Activated B cell treated with CpG ODN at 0.5 μM for 24 hours (primary cell): Measurements from ENCODE around the gene ZNF8. TPM values are rescaled to one million over a fixed set of nuclear protein-coding genes. Genes with fewer than 3 reads are reported as not detected.

Experiments
- ATAC-seq: fragments of 200-7000 bp; cut with Tn5 transposase; one replicate; pipeline ENCODE4 v1.10.0; 2021; ENCODE audit warnings: low read depth, mild to moderate bottlenecking, moderate library complexity
- CTCF ChIA-PET: fragments of 350-600 bp; sonication (Branson Sonifier 250); formaldehyde crosslinking; loops from one replicate; lab custom pipeline; 2021; ENCODE audit warnings: antibody characterized with exemption; lab: Charles Lee
- POLR2A ChIA-PET: fragments of 350-600 bp; sonication (Branson Sonifier 250); formaldehyde crosslinking; loops from one replicate; lab custom pipeline; 2021; ENCODE audit warnings: antibody characterized with exemption; lab: Charles Lee
- DNase-seq: peaks from one replicate; pipeline ENCODE4 v3.0.0; 2022
- H3K27ac Mint-ChIP-seq: one replicate; pipeline ENCODE4 v1.8.0; 2020; ENCODE audit warnings: mixed read lengths
- H3K27me3 Mint-ChIP-seq: one replicate; pipeline ENCODE4 v1.8.0; 2021; ENCODE audit warnings: mixed read lengths
- H3K36me3 Mint-ChIP-seq: one replicate; pipeline ENCODE4 v1.8.0; 2021; ENCODE audit warnings: low read depth, mixed read lengths
- H3K4me1 Mint-ChIP-seq: one replicate; pipeline ENCODE4 v1.8.0; 2021; ENCODE audit warnings: mixed read lengths
- H3K4me3 Mint-ChIP-seq: one replicate; pipeline ENCODE4 v1.8.0; 2020; ENCODE audit warnings: mild to moderate bottlenecking, mixed read lengths
- H3K9me3 Mint-ChIP-seq: one replicate; pipeline ENCODE4 v1.8.0; 2020; ENCODE audit warnings: mixed read lengths
- intact Hi-C: fragments of 100-400 bp; cut with micrococcal nuclease; formaldehyde crosslinking; loops from one replicate; pipeline ENCODE4 v1.15.1; 2024
- total RNA-seq: library from RNA; stranded (reverse); gene quantifications from 2 replicates; pipeline ENCODE4 v1.2.3, GENCODE V29; 2022
- TF ChIP-seq, protein P1 (sequence below): fragments of 200-600 bp; IDR thresholded peaks from one replicate; pipeline ENCODE4 v1.8.0; 2022; ENCODE audit warnings: antibody characterized with exemption, mild to moderate bottlenecking

The ZNF8 gene
- total RNA-seq, 1 donor from 2014 or later = 5.3 TPM

DNA sequence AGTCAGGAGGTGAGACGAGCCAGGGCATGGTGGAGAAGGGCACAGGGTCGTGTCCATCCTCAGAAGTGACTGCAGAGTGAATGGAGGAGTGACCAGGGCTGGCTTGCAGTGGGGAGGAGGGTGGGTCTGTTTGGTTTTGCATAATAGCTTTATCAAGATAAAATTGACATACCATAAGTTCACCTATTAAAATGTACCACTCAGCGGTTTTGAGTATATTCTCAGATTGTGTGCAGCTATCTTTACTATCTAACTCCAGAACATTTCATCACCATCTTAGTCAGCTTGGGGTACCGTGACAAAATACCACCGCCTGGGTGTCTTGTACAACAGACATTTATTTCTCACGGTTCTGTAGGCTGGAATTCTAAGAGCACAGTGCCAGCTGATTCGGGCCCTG lies 13.2 kb downstream of the ZNF8 start:
- Mint-ChIP-seq H3K9me3 (peaks cover 21% of the 10 kb centered on the region), H3K4me3 (no peak overlapping the region), H3K27ac (no peak overlapping the region), H3K36me3 (peaks cover 80% of the 10 kb centered on the region), H3K4me1 (no peaks in the 10 kb centered on the region), H3K27me3 (no peaks in the 10 kb centered on the region)
- ATAC-seq = no peak
- intact Hi-C loops = no loop called here
- POLR2A ChIA-PET = no interaction called here
- no peak for DNase-seq
- TF ChIP-seq, protein P1, sequence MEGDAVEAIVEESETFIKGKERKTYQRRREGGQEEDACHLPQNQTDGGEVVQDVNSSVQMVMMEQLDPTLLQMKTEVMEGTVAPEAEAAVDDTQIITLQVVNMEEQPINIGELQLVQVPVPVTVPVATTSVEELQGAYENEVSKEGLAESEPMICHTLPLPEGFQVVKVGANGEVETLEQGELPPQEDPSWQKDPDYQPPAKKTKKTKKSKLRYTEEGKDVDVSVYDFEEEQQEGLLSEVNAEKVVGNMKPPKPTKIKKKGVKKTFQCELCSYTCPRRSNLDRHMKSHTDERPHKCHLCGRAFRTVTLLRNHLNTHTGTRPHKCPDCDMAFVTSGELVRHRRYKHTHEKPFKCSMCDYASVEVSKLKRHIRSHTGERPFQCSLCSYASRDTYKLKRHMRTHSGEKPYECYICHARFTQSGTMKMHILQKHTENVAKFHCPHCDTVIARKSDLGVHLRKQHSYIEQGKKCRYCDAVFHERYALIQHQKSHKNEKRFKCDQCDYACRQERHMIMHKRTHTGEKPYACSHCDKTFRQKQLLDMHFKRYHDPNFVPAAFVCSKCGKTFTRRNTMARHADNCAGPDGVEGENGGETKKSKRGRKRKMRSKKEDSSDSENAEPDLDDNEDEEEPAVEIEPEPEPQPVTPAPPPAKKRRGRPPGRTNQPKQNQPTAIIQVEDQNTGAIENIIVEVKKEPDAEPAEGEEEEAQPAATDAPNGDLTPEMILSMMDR = no peak
- CTCF ChIA-PET = no interaction called here

DNA sequence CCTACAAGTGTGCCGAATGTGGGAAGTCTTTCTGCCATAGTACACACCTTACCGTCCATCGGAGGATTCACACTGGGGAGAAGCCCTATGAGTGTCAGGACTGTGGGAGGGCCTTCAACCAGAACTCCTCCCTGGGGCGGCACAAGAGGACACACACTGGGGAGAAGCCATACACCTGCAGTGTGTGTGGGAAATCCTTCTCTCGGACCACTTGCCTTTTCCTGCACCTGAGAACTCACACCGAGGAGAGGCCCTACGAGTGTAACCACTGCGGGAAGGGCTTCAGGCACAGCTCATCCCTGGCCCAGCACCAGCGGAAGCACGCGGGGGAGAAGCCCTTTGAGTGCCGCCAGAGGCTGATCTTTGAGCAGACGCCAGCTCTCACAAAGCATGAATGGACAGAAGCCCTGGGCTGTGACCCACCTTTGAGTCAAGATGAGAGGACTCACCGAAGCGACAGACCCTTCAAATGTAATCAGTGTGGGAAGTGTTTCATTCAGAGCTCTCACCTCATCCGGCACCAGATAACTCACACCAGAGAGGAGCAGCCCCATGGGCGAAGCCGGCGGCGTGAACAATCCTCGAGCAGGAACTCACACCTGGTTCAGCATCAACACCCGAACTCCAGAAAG lies 16.1 kb downstream of the ZNF8 start:
- no peaks in the 10 kb centered on the region for H3K4me1 Mint-ChIP-seq
- CTCF ChIA-PET = no interaction called here
- intact Hi-C loops = no loop called here
- DNase-seq = no peak
- TF ChIP-seq, protein P1 = no peak
- H3K27ac Mint-ChIP-seq = no peak overlapping the region
- ATAC-seq = no peak
- no peak overlapping the region for H3K4me3 Mint-ChIP-seq
- H3K9me3 Mint-ChIP-seq = peaks cover 21% of the 10 kb centered on the region
- peaks cover 68% of the 10 kb centered on the region for H3K36me3 Mint-ChIP-seq
- POLR2A ChIA-PET = interaction anchor here (0.6 kb wide), 1 partner anchor 166 kb away, joined by 5 read pairs; no protein-coding TSS in a partner anchor
- no peaks in the 10 kb centered on the region for H3K27me3 Mint-ChIP-seq

DNA sequence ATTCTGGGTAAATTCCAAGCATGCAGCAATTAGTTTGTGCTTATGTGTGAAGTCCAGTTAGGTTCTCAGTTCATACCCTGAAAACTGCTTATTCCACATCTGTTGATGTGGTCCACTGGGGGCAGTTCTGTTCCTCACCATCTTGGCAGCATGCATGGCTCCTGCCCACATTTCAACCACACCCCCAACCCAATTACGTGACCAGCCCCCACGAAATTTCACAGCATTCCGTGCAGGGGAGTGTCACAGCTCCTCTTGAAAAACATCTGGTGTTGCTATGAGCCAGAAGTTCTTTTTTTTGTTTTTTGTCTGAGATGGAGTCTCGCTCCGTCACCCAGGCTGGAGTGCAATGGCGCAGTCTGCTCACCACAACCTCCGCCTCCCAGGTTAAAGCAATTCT lies 17.3 kb downstream of the ZNF8 start:
- no peak for DNase-seq
- intact Hi-C loops = no loop called here
- Mint-ChIP-seq H3K27me3 (no peaks in the 10 kb centered on the region), H3K9me3 (peaks cover 20% of the 10 kb centered on the region), H3K36me3 (peaks cover 74% of the 10 kb centered on the region), H3K27ac (no peak overlapping the region), H3K4me3 (no peak overlapping the region), H3K4me1 (no peaks in the 10 kb centered on the region)
- ChIA-PET CTCF (no interaction called here), POLR2A (no interaction called here)
- TF ChIP-seq, protein P1 = no peak
- no peak for ATAC-seq

DNA sequence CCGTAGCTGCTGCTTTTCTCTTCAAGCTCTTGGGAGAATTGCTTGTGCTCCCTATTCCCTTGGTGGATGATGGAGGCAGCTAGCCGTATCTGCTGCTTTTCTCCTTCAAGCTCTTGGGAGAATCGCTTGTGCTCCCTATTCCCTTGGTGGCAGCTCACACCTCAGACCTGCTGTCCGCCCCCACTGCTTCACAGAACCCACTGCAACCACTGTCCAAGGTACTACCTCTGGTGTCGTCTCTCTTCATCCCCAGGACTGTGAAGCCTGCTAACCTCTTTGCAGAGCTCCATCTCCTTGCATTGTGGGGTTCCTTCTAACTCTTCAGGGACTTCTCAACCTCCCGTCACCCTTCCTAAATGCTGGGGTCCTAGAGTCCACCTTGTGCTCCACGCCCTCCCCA lies 21.9 kb downstream of the ZNF8 start:
- ChIA-PET CTCF (no interaction called here), POLR2A (interaction anchor here (0.6 kb wide), 1 partner anchor 62 kb away, joined by 3 read pairs; the partner anchor contains the start of gene ZNF497)
- ATAC-seq (no peak), DNase-seq (no peak)
- Mint-ChIP-seq H3K9me3 (no peaks in the 10 kb centered on the region), H3K27me3 (no peaks in the 10 kb centered on the region), H3K4me3 (no peak overlapping the region), H3K27ac (no peak overlapping the region), H3K36me3 (peaks cover 38% of the 10 kb centered on the region), H3K4me1 (peaks cover 14% of the 10 kb centered on the region)
- intact Hi-C loops = loop anchor here (10.0 kb wide), 1 partner anchor 296 kb away; the partner anchor contains the start of gene ZNF606
- TF ChIP-seq, protein P1 = no peak

DNA sequence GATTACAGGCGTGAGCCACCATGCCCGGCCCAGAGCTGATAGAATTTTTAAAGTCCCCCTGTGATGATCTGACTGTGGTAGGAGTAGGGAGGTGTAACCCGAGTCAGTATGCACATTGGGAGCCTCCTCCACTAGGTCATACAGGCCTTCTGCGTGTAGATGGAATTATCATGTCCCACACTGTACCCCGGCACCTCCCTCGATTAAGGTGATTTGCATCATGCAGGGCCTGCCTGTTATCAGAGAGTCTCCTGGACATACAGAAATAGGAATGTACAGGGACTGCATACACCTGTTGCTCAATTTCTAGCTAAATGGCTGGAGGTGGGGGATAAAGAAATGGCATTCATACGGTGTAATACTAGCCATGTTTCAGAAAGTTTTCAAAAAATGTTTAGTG lies 25.5 kb downstream of the ZNF8 start:
- ATAC-seq = no peak
- intact Hi-C loops = loop anchor here (10.0 kb wide), 1 partner anchor 299 kb away; the partner anchor contains the start of gene ZNF606

More for the DNA sequence above, 25.5 kb downstream of the ZNF8 start:
- ChIA-PET POLR2A (interaction anchor here (3.8 kb wide), 1 partner anchor 58 kb away, joined by 23 read pairs; the partner anchor contains the start of gene ZNF497), CTCF (no interaction called here)
- peaks cover 38% of the 10 kb centered on the region for H3K4me1 Mint-ChIP-seq
- no peaks in the 10 kb centered on the region for H3K27me3 Mint-ChIP-seq
- H3K27ac Mint-ChIP-seq = peak overlapping the region; percentile 98
- no peaks in the 10 kb centered on the region for H3K9me3 Mint-ChIP-seq
- peak overlapping the region; percentile 100 for H3K4me3 Mint-ChIP-seq
- no peak for DNase-seq
- H3K36me3 Mint-ChIP-seq = peaks cover 55% of the 10 kb centered on the region
- TF ChIP-seq, protein P1 = no peak
